ENCODE data around the gene STMP1.

DNA sequence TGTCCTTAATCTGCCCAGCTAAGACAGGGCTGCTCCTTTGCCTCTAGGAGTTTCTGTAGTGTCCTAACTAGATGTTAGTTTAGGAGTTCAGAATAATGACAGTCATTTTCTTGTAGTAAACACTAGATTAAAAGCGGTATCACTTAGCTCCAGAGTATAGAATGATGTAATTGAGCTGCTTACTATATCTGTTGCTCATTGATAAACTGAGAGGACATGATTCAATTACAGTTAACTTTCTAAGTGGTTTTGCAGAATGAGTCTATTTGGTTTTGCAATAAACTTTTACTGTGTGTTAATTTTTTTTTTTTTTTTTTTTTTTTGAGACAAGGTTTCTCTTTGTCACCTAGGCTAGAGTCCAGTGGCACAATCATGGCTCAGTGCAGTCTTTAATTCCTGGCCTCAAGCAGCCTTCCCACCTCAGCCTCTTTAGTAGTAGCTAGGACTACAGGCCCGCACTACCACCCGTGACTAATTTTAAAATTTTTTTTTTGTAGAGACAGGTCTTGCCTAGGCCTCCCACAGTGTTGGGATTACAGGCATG, 1.8 kb downstream of the STMP1 start:
- TF ChIP-seq, protein P1, sequence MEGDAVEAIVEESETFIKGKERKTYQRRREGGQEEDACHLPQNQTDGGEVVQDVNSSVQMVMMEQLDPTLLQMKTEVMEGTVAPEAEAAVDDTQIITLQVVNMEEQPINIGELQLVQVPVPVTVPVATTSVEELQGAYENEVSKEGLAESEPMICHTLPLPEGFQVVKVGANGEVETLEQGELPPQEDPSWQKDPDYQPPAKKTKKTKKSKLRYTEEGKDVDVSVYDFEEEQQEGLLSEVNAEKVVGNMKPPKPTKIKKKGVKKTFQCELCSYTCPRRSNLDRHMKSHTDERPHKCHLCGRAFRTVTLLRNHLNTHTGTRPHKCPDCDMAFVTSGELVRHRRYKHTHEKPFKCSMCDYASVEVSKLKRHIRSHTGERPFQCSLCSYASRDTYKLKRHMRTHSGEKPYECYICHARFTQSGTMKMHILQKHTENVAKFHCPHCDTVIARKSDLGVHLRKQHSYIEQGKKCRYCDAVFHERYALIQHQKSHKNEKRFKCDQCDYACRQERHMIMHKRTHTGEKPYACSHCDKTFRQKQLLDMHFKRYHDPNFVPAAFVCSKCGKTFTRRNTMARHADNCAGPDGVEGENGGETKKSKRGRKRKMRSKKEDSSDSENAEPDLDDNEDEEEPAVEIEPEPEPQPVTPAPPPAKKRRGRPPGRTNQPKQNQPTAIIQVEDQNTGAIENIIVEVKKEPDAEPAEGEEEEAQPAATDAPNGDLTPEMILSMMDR (IDR thresholded peaks at IDR 0.05), result no peak
- TF ChIP-seq EP300 (IDR thresholded peaks at IDR 0.05) (no peak), POLR2AphosphoS5 (IDR thresholded peaks at IDR 0.05) (no peak), POLR2A (IDR thresholded peaks at IDR 0.05) (no peak)

Data from sigmoid colon (tissue), 4 donors.